Measurements from ENCODE around the gene DPYD. TPM values are rescaled to one million over a fixed set of nuclear protein-coding genes. Genes with fewer than 3 reads are reported as not detected.

DPYD gene
- total RNA-seq, 1 experiment from 2014 or later, result 12.8 TPM

DNA sequence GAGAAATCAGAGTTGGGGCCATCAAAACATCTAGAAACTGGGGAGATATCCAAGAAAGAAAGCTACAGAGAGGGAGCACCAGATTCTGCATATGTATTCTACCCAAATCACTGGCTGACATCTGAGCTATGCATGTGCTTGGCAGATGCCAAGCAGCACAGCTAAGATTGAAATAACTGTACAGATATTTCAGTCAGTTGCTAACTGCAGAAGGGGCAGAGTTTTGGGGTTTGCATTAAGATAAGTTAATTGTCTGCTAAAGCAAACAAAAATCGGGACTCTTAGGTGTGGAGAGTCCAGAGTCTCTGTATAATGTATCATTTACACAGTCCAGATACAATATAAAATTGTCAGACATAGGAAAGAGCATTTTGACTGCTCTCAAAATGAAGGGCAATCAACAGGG lies 762.1 kb downstream of the DPYD start:
- no peak for DNase-seq
- Histone ChIP-seq H3K4me2 (ENCODE audit: low read length) (no peak overlapping the region), H3F3A (ENCODE audit: low read length, unreplicated experiment) (no peaks in the 10 kb centered on the region), H3K27ac (ENCODE audit: low read length) (no peak overlapping the region), H2AFZ (ENCODE audit: low read length) (no peak overlapping the region), H3K27me3 (ENCODE audit: low read length) (no peaks in the 10 kb centered on the region), H3K79me2 (ENCODE audit: low read length) (no peaks in the 10 kb centered on the region), H3K9me2 (replicated peaks; ENCODE audit: low read length) (no peaks in the 10 kb centered on the region), H3K4me3 (ENCODE audit: low read length) (no peak overlapping the region), H3K4me1 (ENCODE audit: insufficient read depth, low read length) (no peaks in the 10 kb centered on the region), H3K36me3 (ENCODE audit: low read depth, low read length) (no peaks in the 10 kb centered on the region), H3K9ac (ENCODE audit: low read length) (no peak overlapping the region), H4K20me1 (ENCODE audit: low read length) (no peaks in the 10 kb centered on the region), H3K9me3 (ENCODE audit: low read length) (no peaks in the 10 kb centered on the region)
- POLR2A ChIA-PET (ENCODE audit: unreplicated experiment), result no interaction called here
- intact Hi-C loops (cut with micrococcal nuclease), result no loop called here
- CTCF ChIA-PET, result no interaction called here
- no peak for ATAC-seq
- BruUV-seq (replicated peaks), result no TSS peak
- TF ChIP-seq, protein P1, sequence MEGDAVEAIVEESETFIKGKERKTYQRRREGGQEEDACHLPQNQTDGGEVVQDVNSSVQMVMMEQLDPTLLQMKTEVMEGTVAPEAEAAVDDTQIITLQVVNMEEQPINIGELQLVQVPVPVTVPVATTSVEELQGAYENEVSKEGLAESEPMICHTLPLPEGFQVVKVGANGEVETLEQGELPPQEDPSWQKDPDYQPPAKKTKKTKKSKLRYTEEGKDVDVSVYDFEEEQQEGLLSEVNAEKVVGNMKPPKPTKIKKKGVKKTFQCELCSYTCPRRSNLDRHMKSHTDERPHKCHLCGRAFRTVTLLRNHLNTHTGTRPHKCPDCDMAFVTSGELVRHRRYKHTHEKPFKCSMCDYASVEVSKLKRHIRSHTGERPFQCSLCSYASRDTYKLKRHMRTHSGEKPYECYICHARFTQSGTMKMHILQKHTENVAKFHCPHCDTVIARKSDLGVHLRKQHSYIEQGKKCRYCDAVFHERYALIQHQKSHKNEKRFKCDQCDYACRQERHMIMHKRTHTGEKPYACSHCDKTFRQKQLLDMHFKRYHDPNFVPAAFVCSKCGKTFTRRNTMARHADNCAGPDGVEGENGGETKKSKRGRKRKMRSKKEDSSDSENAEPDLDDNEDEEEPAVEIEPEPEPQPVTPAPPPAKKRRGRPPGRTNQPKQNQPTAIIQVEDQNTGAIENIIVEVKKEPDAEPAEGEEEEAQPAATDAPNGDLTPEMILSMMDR (conservative IDR thresholded peaks at IDR 0.05; ENCODE audit: low read depth, low read length), result no peak
- TF ChIP-seq EZH2phosphoT487 (IDR thresholded peaks at IDR 0.05; ENCODE audit: borderline replicate concordance, low read length) (no peak), EZH2 (IDR thresholded peaks at IDR 0.05; ENCODE audit: low read length, unreplicated experiment) (no peak)

GRCh38 chr1:97157991-97158390 lies 762.8 kb downstream of the DPYD start:
- ATAC-seq, result no peak
- no peak overlapping the region for H3K4me3 ChIP-seq (ENCODE audit: low read length)
- H3K9me2 ChIP-seq (replicated peaks; ENCODE audit: low read length), result no peaks in the 10 kb centered on the region
- ChIA-PET POLR2A (ENCODE audit: unreplicated experiment) (no interaction called here), CTCF (no interaction called here)
- H3K9me3 ChIP-seq (ENCODE audit: low read length), result no peaks in the 10 kb centered on the region
- no peak overlapping the region for H2AFZ ChIP-seq (ENCODE audit: low read length)
- no TSS peak for BruUV-seq (replicated peaks)
- H3K27me3 ChIP-seq (ENCODE audit: low read length), result no peaks in the 10 kb centered on the region
- H3K4me1 ChIP-seq (ENCODE audit: insufficient read depth, low read length), result no peaks in the 10 kb centered on the region
- no peak overlapping the region for H3K27ac ChIP-seq (ENCODE audit: low read length)
- H3F3A ChIP-seq (ENCODE audit: low read length, unreplicated experiment), result no peaks in the 10 kb centered on the region
- no peaks in the 10 kb centered on the region for H3K79me2 ChIP-seq (ENCODE audit: low read length)
- intact Hi-C loops (cut with micrococcal nuclease), result no loop called here
- no peak for DNase-seq
- no peaks in the 10 kb centered on the region for H4K20me1 ChIP-seq (ENCODE audit: low read length)
- H3K4me2 ChIP-seq (ENCODE audit: low read length), result no peak overlapping the region
- no peaks in the 10 kb centered on the region for H3K36me3 ChIP-seq (ENCODE audit: low read depth, low read length)
- no peak overlapping the region for H3K9ac ChIP-seq (ENCODE audit: low read length)
- TF ChIP-seq EZH2 (IDR thresholded peaks at IDR 0.05; ENCODE audit: low read length, unreplicated experiment) (no peak), EZH2phosphoT487 (IDR thresholded peaks at IDR 0.05; ENCODE audit: borderline replicate concordance, low read length) (no peak)
- TF ChIP-seq, protein P1 (conservative IDR thresholded peaks at IDR 0.05; ENCODE audit: low read depth, low read length), result no peak

- BruUV-seq (replicated peaks), result no TSS peak
- no peak for TF ChIP-seq EZH2 (IDR thresholded peaks at IDR 0.05; ENCODE audit: low read length, unreplicated experiment)
- no peak for TF ChIP-seq EZH2phosphoT487 (IDR thresholded peaks at IDR 0.05; ENCODE audit: borderline replicate concordance, low read length)
- TF ChIP-seq, protein P1 (conservative IDR thresholded peaks at IDR 0.05; ENCODE audit: low read depth, low read length), result no peak
- H3K9me2 ChIP-seq (replicated peaks; ENCODE audit: low read length), result no peaks in the 10 kb centered on the region
- POLR2A ChIA-PET (ENCODE audit: unreplicated experiment), result no interaction called here
- no peaks in the 10 kb centered on the region for H3K79me2 ChIP-seq (ENCODE audit: low read length)
- no peak overlapping the region for H3K4me3 ChIP-seq (ENCODE audit: low read length)
- CTCF ChIA-PET, result no interaction called here
- no peaks in the 10 kb centered on the region for H4K20me1 ChIP-seq (ENCODE audit: low read length)
- ATAC-seq (no peak), DNase-seq (no peak)
- H3K9me3 ChIP-seq (ENCODE audit: low read length), result no peaks in the 10 kb centered on the region
- no peak overlapping the region for H3K9ac ChIP-seq (ENCODE audit: low read length)
- no peak overlapping the region for H2AFZ ChIP-seq (ENCODE audit: low read length)
- no peak overlapping the region for H3K27ac ChIP-seq (ENCODE audit: low read length)
- intact Hi-C loops (cut with micrococcal nuclease), result no loop called here
- no peaks in the 10 kb centered on the region for H3K27me3 ChIP-seq (ENCODE audit: low read length)
- no peaks in the 10 kb centered on the region for H3K4me1 ChIP-seq (ENCODE audit: insufficient read depth, low read length)
- no peak overlapping the region for H3K4me2 ChIP-seq (ENCODE audit: low read length)
- H3F3A ChIP-seq (ENCODE audit: low read length, unreplicated experiment), result no peaks in the 10 kb centered on the region
- H3K36me3 ChIP-seq (ENCODE audit: low read depth, low read length), result no peaks in the 10 kb centered on the region
Measured at GRCh38 chr1:97151651-97152050, 769.2 kb downstream of the DPYD start.

Measured in PC-3 (cell line).